HepG2 (cell line): ENCODE data around the gene MIEF1. TPM values are rescaled to one million over a fixed set of nuclear protein-coding genes. Genes with fewer than 3 reads are reported as not detected.
A peak's percentile ranks its signal among the peaks of the same experiment; 100 is the strongest.

Experiments
- CCAR2 ChIP-seq: fragments of 200-400 bp; formaldehyde crosslinking; optimal IDR thresholded peaks from 2 replicates; pipeline ENCODE3; 2018; ENCODE audit warnings: low read depth, mild to moderate bottlenecking, low read length, moderate library complexity
- KDM5A ChIP-seq: fragments of 200-600 bp; sonication (generic); IDR thresholded peaks from 2 replicates; pipeline ENCODE4 v1.7.0; 2018; ENCODE audit warnings: antibody characterized with exemption, mild to moderate bottlenecking, low read length, borderline replicate concordance
- MIER2 ChIP-seq: IDR thresholded peaks from 2 replicates; pipeline ENCODE4 v1.6.1; 2016; ENCODE audit warnings: missing biosample characterization, missing genetic modification reagents
- PITX1 ChIP-seq: sonication (generic); formaldehyde crosslinking; IDR thresholded peaks from 2 replicates; pipeline ENCODE4 v1.5.1; 2020; ENCODE audit warnings: mild to moderate bottlenecking, missing genetic modification reagents
- SOX6 ChIP-seq, 2 experiments: fragments of 450-650 bp in 1 of 2; sonication (generic) in 1 of 2; formaldehyde crosslinking in 1 of 2; IDR thresholded peaks; 2 replicates each; pipeline versions ENCODE4 v1.4.0 to v1.6.1; 2017 to 2020; ENCODE audit warnings: antibody characterized with exemption in 1 of 2, mild to moderate bottlenecking in 1 of 2, missing genetic modification reagents in 1 of 2
- ZMAT3 ChIP-seq: sonication (generic); formaldehyde crosslinking; conservative IDR thresholded peaks from 2 replicates; pipeline ENCODE4 v1.7.0; 2021; ENCODE audit warnings: missing genetic modification reagents
- ZMYM4 ChIP-seq: sonication (generic); formaldehyde crosslinking; IDR thresholded peaks from 2 replicates; pipeline ENCODE4 v1.8.1; 2023; ENCODE audit warnings: mild to moderate bottlenecking, missing genetic modification reagents
- ZNF329 ChIP-seq: sonication (generic); formaldehyde crosslinking; IDR thresholded peaks from 2 replicates; pipeline ENCODE4 v1.9.0; 2021; ENCODE audit warnings: low read depth, mild to moderate bottlenecking, missing genetic modification reagents
- ZNF562 ChIP-seq: sonication (generic); formaldehyde crosslinking; IDR thresholded peaks from 2 replicates; pipeline ENCODE4 v1.8.0; 2022; ENCODE audit warnings: missing genetic modification reagents, borderline replicate concordance
- ZNF619 ChIP-seq: sonication (generic); formaldehyde crosslinking; IDR thresholded peaks from 2 replicates; pipeline ENCODE4 v1.4.0; 2020; ENCODE audit warnings: mild to moderate bottlenecking, missing genetic modification reagents
- ZNF777 ChIP-seq: sonication (generic); formaldehyde crosslinking; IDR thresholded peaks from 2 replicates; pipeline ENCODE4 v1.4.0; 2020; ENCODE audit warnings: missing genetic modification reagents
- polyA plus RNA-seq, 8 experiments: library from polyadenylated mRNA; depleted of rRNA in 3 of 8; stranded (reverse) in 7 of 8; unstranded in 1 of 8; fragments of >200 nt; fragmentation: Illumina TruSeq in 4 of 8; extraction: Trizol in 4 of 8; gene quantifications; 2 replicates each; pipeline versions ENCODE4 v1.2.1 to v1.2.3, GENCODE V29; 2011 to 2016; ENCODE audit warnings: low read depth in 4 of 8, missing spikeins in 1 of 8, mixed read lengths in 1 of 8; ENCODE audit not compliant: insufficient read depth in 1 of 8
- total RNA-seq, 5 experiments: library from RNA; depleted of rRNA; stranded (reverse); fragments of >200 nt; fragmentation: Illumina TruSeq; extraction: Trizol; gene quantifications; 2 replicates each; pipeline ENCODE4 v1.2.3, GENCODE V29; 2016; ENCODE audit warnings: low read depth in 1 of 5
- TF ChIP-seq, protein P1 (sequence below): sonication (generic); formaldehyde crosslinking; IDR thresholded peaks from 2 replicates; pipeline ENCODE4 v1.8.1; 2023; ENCODE audit warnings: missing genetic modification reagents, mild to moderate bottlenecking, borderline replicate concordance
- TF ChIP-seq, protein P2 (sequence below): sonication (generic); formaldehyde crosslinking; IDR thresholded peaks from 2 replicates; pipeline ENCODE4 v1.4.0; 2020; ENCODE audit warnings: missing genetic modification reagents, borderline replicate concordance
- TF ChIP-seq, protein P3 (sequence below): sonication (generic); formaldehyde crosslinking; IDR thresholded peaks from 2 replicates; pipeline ENCODE4 v1.4.0; 2020; ENCODE audit warnings: missing genetic modification reagents, mild to moderate bottlenecking, borderline replicate concordance
- TF ChIP-seq, protein P4 (sequence below): sonication (generic); formaldehyde crosslinking; IDR thresholded peaks from 2 replicates; pipeline ENCODE4 v1.9.0; 2021; ENCODE audit warnings: missing genetic modification reagents, borderline replicate concordance
- TF ChIP-seq, protein P5 (sequence below): sonication (generic); formaldehyde crosslinking; conservative IDR thresholded peaks from 2 replicates; pipeline ENCODE4 v1.4.0; 2020; ENCODE audit warnings: missing genetic modification reagents
- TF ChIP-seq, protein P6 (sequence below): sonication (generic); formaldehyde crosslinking; IDR thresholded peaks from 2 replicates; pipeline ENCODE4 v1.5.0; 2020; ENCODE audit warnings: mild to moderate bottlenecking, low read depth, missing genetic modification reagents, borderline replicate concordance

MIEF1 gene
- total and polyA plus RNA-seq, 2 of the 13 experiments (the other 11 are each of a cell fraction or from before 2014, with no cell fraction given): 21.7 to 34.8 TPM

DNA sequence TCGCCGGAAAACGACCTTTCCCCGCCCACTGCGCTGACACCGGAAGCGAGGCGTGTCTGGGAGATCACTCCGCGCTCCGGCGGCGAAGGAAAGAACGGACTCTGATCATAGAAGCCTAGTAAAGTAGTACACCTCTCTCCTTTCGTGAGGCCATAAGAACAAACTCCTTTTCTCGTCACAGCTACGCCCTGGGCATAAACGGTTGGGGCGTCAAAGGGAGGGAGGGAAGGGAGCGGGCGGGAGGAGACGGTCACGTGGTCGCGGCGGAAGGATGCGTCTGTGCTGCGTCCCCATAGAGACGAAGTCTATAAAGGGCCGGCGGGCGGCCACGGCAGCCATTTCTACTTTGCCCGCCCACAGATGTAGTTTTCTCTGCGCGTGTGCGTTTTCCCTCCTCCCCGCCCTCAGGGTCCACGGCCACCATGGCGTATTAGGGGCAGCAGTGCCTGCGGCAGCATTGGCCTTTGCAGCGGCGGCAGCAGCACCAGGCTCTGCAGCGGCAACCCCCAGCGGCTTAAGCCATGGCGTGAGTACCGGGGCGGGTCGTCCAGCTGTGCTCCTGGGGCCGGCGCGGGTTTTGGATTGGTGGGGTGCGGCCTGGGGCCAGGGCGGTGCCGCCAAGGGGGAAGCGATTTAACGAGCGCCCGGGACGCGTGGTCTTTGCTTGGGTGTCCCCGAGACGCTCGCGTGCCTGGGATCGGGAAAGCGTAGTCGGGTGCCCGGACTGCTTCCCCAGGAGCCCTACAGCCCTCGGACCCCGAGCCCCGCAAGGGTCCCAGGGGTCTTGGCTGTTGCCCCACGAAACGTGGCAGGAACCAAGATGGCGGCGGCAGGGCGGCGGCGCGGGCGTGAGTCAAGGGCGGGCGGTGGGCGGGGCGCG is 18.4 kb downstream of the MIEF1 start, which contains the start of gene ATF4 (continued):
- TF ChIP-seq, protein P1, sequence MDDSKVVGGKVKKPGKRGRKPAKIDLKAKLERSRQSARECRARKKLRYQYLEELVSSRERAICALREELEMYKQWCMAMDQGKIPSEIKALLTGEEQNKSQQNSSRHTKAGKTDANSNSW (CRISPR knock-in tag): peak; percentile 52; the same call in 1 of the 2 replicates
- TF ChIP-seq ZNF329 (CRISPR knock-in tag) (no peak), KDM5A (peak; percentile 50; the same call in 1 of the 2 replicates), PITX1 (no peak), CCAR2 (no peak), ZNF777 (CRISPR knock-in tag) (no peak), ZMYM4 (CRISPR knock-in tag) (peak; percentile 68; the same call in 1 of the 2 replicates), MIER2 (CRISPR knock-in tag) (peak; percentile 55; the same call in 1 of the 2 replicates), SOX6 (IDR thresholded peaks at IDR 0.05) (no peak), SOX6 (CRISPR knock-in tag; IDR thresholded peaks at IDR 0.05) (peak; percentile 23; the same call in 1 of the 2 replicates), ZMAT3 (CRISPR knock-in tag) (peak; percentile 81; the same call in 1 of the 2 replicates), ZNF619 (CRISPR knock-in tag) (0 out of 2 replicates have a peak, but pooled peaks have one; percentile 34), ZNF562 (CRISPR knock-in tag) (no peak)
- TF ChIP-seq, protein P2, sequence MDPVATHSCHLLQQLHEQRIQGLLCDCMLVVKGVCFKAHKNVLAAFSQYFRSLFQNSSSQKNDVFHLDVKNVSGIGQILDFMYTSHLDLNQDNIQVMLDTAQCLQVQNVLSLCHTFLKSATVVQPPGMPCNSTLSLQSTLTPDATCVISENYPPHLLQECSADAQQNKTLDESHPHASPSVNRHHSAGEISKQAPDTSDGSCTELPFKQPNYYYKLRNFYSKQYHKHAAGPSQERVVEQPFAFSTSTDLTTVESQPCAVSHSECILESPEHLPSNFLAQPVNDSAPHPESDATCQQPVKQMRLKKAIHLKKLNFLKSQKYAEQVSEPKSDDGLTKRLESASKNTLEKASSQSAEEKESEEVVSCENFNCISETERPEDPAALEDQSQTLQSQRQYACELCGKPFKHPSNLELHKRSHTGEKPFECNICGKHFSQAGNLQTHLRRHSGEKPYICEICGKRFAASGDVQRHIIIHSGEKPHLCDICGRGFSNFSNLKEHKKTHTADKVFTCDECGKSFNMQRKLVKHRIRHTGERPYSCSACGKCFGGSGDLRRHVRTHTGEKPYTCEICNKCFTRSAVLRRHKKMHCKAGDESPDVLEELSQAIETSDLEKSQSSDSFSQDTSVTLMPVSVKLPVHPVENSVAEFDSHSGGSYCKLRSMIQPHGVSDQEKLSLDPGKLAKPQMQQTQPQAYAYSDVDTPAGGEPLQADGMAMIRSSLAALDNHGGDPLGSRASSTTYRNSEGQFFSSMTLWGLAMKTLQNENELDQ: peak; percentile 86; the same call in 1 of the 2 replicates
- TF ChIP-seq, protein P3, sequence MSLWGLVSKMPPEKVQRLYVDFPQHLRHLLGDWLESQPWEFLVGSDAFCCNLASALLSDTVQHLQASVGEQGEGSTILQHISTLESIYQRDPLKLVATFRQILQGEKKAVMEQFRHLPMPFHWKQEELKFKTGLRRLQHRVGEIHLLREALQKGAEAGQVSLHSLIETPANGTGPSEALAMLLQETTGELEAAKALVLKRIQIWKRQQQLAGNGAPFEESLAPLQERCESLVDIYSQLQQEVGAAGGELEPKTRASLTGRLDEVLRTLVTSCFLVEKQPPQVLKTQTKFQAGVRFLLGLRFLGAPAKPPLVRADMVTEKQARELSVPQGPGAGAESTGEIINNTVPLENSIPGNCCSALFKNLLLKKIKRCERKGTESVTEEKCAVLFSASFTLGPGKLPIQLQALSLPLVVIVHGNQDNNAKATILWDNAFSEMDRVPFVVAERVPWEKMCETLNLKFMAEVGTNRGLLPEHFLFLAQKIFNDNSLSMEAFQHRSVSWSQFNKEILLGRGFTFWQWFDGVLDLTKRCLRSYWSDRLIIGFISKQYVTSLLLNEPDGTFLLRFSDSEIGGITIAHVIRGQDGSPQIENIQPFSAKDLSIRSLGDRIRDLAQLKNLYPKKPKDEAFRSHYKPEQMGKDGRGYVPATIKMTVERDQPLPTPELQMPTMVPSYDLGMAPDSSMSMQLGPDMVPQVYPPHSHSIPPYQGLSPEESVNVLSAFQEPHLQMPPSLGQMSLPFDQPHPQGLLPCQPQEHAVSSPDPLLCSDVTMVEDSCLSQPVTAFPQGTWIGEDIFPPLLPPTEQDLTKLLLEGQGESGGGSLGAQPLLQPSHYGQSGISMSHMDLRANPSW (CRISPR knock-in tag): peak; percentile 14; the same call in 1 of the 2 replicates
- TF ChIP-seq, protein P4, sequence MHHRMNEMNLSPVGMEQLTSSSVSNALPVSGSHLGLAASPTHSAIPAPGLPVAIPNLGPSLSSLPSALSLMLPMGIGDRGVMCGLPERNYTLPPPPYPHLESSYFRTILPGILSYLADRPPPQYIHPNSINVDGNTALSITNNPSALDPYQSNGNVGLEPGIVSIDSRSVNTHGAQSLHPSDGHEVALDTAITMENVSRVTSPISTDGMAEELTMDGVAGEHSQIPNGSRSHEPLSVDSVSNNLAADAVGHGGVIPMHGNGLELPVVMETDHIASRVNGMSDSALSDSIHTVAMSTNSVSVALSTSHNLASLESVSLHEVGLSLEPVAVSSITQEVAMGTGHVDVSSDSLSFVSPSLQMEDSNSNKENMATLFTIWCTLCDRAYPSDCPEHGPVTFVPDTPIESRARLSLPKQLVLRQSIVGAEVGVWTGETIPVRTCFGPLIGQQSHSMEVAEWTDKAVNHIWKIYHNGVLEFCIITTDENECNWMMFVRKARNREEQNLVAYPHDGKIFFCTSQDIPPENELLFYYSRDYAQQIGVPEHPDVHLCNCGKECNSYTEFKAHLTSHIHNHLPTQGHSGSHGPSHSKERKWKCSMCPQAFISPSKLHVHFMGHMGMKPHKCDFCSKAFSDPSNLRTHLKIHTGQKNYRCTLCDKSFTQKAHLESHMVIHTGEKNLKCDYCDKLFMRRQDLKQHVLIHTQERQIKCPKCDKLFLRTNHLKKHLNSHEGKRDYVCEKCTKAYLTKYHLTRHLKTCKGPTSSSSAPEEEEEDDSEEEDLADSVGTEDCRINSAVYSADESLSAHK (CRISPR knock-in tag): no peak
- TF ChIP-seq, protein P5, sequence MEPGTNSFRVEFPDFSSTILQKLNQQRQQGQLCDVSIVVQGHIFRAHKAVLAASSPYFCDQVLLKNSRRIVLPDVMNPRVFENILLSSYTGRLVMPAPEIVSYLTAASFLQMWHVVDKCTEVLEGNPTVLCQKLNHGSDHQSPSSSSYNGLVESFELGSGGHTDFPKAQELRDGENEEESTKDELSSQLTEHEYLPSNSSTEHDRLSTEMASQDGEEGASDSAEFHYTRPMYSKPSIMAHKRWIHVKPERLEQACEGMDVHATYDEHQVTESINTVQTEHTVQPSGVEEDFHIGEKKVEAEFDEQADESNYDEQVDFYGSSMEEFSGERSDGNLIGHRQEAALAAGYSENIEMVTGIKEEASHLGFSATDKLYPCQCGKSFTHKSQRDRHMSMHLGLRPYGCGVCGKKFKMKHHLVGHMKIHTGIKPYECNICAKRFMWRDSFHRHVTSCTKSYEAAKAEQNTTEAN (CRISPR knock-in tag): peak; percentile 75
- TF ChIP-seq, protein P6, sequence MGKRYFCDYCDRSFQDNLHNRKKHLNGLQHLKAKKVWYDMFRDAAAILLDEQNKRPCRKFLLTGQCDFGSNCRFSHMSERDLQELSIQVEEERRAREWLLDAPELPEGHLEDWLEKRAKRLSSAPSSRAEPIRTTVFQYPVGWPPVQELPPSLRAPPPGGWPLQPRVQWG (CRISPR knock-in tag): no peak
